Amygdala (tissue), 56 donors: ENCODE results near the gene MUC20.
"Not testable (repeated sequence)": the region's sequence is repeated elsewhere in the genome, so short reads cannot be mapped to it uniquely, and the experiment has no call there.

Experiments
- DNase-seq, 56 donors: peaks; one replicate each; lab custom pipeline; 2025; lab: John Stamatoyannopoulos, UW

Gene MUC20

GRCh38 chr3:195727606-195728195, 6.9 kb downstream of the MUC20 start:
- no peak for DNase-seq

GRCh38 chr3:195728789-195729188, 8.0 kb downstream of the MUC20 start:
- DNase-seq = not testable (repeated sequence)

- DNase-seq = no peak
Measured at GRCh38 chr3:195729476-195730251, 8.9 kb downstream of the MUC20 start.

GRCh38 chr3:195731356-195731905, 10.7 kb downstream of the MUC20 start:
- DNase-seq = no peak

GRCh38 chr3:195732940-195733339, 12.2 kb downstream of the MUC20 start:
- DNase-seq = no peak

- DNase-seq = no peak
Measured at GRCh38 chr3:195735036-195735695, 14.4 kb downstream of the MUC20 start.

GRCh38 chr3:195736866-195737490, 16.2 kb downstream of the MUC20 start:
- DNase-seq = no peak

- DNase-seq = not testable (repeated sequence)
Measured at GRCh38 chr3:195737782-195738181, 17.0 kb downstream of the MUC20 start.

- DNase-seq = no peak
Measured at GRCh38 chr3:195738274-195739044, 17.7 kb downstream of the MUC20 start.

GRCh38 chr3:195739561-195740111, 18.9 kb downstream of the MUC20 start:
- DNase-seq = no peak

GRCh38 chr3:195744437-195744836, 23.7 kb downstream of the MUC20 start:
- no peak for DNase-seq

GRCh38 chr3:195746346-195746745, 25.6 kb downstream of the MUC20 start:
- DNase-seq = no peak

- no peak for DNase-seq
Measured at GRCh38 chr3:195746751-195747150, 26.0 kb downstream of the MUC20 start.

- DNase-seq = no peak
Measured at GRCh38 chr3:195748661-195749060, 27.9 kb downstream of the MUC20 start.

GRCh38 chr3:195749101-195749500, 28.3 kb downstream of the MUC20 start:
- DNase-seq = not testable (repeated sequence)

- DNase-seq = no peak
Measured at GRCh38 chr3:195750797-195751520, 30.2 kb downstream of the MUC20 start.

GRCh38 chr3:195751560-195751959, 30.8 kb downstream of the MUC20 start:
- no peak for DNase-seq

- no peak for DNase-seq
Measured at GRCh38 chr3:195752066-195752465, 31.3 kb downstream of the MUC20 start.
